ENCODE data around the gene ENO1.
"Not testable (repeated sequence)": the region's sequence is repeated elsewhere in the genome, so short reads cannot be mapped to it uniquely, and the experiment has no call there.

The ENO1 gene

GRCh38 chr1:8878448-8878697, at the start of gene ENO1:
TSS of gene ENO1 (minus strand) at chr1:8878686. CDS start at chr1:8874908, 3,778 bp downstream.
- no peak for DNase-seq

GRCh38 chr1:8926707-8927694, 48.5 kb upstream of the ENO1 start:
- peak; percentile 53 for DNase-seq

GRCh38 chr1:8925960-8926359, 47.5 kb upstream of the ENO1 start:
- no peak for DNase-seq

- no peak for DNase-seq
Measured at GRCh38 chr1:8925406-8925805, 46.9 kb upstream of the ENO1 start.

GRCh38 chr1:8922962-8923361, 44.5 kb upstream of the ENO1 start:
- DNase-seq, result no peak

- DNase-seq, result not testable (repeated sequence)
Measured at GRCh38 chr1:8917536-8917935, 39.0 kb upstream of the ENO1 start.

- DNase-seq, result no peak
Measured at GRCh38 chr1:8915446-8915845, 37.0 kb upstream of the ENO1 start.

- DNase-seq, result no peak
Measured at GRCh38 chr1:8914466-8914865, 36.0 kb upstream of the ENO1 start.

- no peak for DNase-seq
Measured at GRCh38 chr1:8913457-8913856, 35.0 kb upstream of the ENO1 start.

- DNase-seq, result no peak
Measured at GRCh38 chr1:8911416-8912309, 33.2 kb upstream of the ENO1 start.

- no peak for DNase-seq
Measured at GRCh38 chr1:8910914-8911313, 32.4 kb upstream of the ENO1 start.

- no peak for DNase-seq
Measured at GRCh38 chr1:8910331-8910730, 31.8 kb upstream of the ENO1 start.

- DNase-seq, result peak; percentile 19
Measured at GRCh38 chr1:8908388-8909151, 30.1 kb upstream of the ENO1 start.

- no peak for DNase-seq
Measured at GRCh38 chr1:8905582-8906191, 27.2 kb upstream of the ENO1 start.

- no peak for DNase-seq
Measured at GRCh38 chr1:8903908-8904650, 25.6 kb upstream of the ENO1 start.

- no peak for DNase-seq
Measured at GRCh38 chr1:8903410-8903809, 24.9 kb upstream of the ENO1 start.

- no peak for DNase-seq
Measured at GRCh38 chr1:8902765-8903164, 24.3 kb upstream of the ENO1 start.

- not testable (repeated sequence) for DNase-seq
Measured at GRCh38 chr1:8900684-8901083, 22.2 kb upstream of the ENO1 start.

GRCh38 chr1:8899046-8899445, 20.6 kb upstream of the ENO1 start:
- no peak for DNase-seq

GRCh38 chr1:8898418-8898817, 19.9 kb upstream of the ENO1 start:
- not testable (repeated sequence) for DNase-seq

GRCh38 chr1:8897505-8897904, 19.0 kb upstream of the ENO1 start:
- DNase-seq, result not testable (repeated sequence)

- DNase-seq, result not testable (repeated sequence)
Measured at GRCh38 chr1:8896775-8897174, 18.3 kb upstream of the ENO1 start.
